Naive thymus-derived CD8-positive, alpha-beta T cell (primary cell): ENCODE results near the gene TCTN3. TPM values are rescaled to one million over a fixed set of nuclear protein-coding genes. Genes with fewer than 3 reads are reported as not detected.
"Not testable (repeated sequence)": the region's sequence is repeated elsewhere in the genome, so short reads cannot be mapped to it uniquely, and the experiment has no call there.

Experiments
- ATAC-seq, 2 donors: fragments of 150-1000 bp; cut with Tn5 transposase in 1 of 2; sonication (Bioruptor Pico), chemical (Tn5 transposase) in 1 of 2; 1 replicate in 1 of 2; 2 replicates in 1 of 2; pipeline ENCODE4 v1.10.0; 2021; ENCODE audit warnings: mild to moderate bottlenecking in 2 of 2, moderate library complexity in 2 of 2
- POLR2A ChIA-PET: fragments of 350-600 bp; sonication (Branson Sonifier 250); formaldehyde crosslinking; loops from one replicate; lab custom pipeline; 2021; ENCODE audit warnings: antibody characterized with exemption; lab: Charles Lee
- DNase-seq, 10 donors: peaks; one replicate each; pipeline versions ENCODE4 v3.0.0 to v3.0.0-alpha.2; 2020 to 2022
- H3K27ac Mint-ChIP-seq, 10 donors: one replicate each; pipeline ENCODE4 v1.8.0; 2020 to 2022; ENCODE audit warnings: mild to moderate bottlenecking in 10 of 10, mixed read lengths in 10 of 10, moderate library complexity in 4 of 10, inconsistent platforms in 1 of 10
- H3K27me3 Mint-ChIP-seq, 5 donors: one replicate each; pipeline ENCODE4 v1.8.0; 2021 to 2022; ENCODE audit warnings: mixed read lengths in 5 of 5
- H3K36me3 Mint-ChIP-seq, 3 donors: one replicate each; pipeline ENCODE4 v1.8.0; 2020 to 2022; ENCODE audit warnings: mixed read lengths in 3 of 3, mild to moderate bottlenecking in 2 of 3, inconsistent platforms in 1 of 3
- H3K4me1 Mint-ChIP-seq, 4 donors: one replicate each; pipeline ENCODE4 v1.8.0; 2021 to 2022; ENCODE audit warnings: mixed read lengths in 4 of 4
- H3K4me3 Mint-ChIP-seq, 10 donors: one replicate each; pipeline ENCODE4 v1.8.0; 2020 to 2022; ENCODE audit warnings: mild to moderate bottlenecking in 10 of 10, mixed read lengths in 10 of 10, moderate library complexity in 6 of 10, inconsistent platforms in 1 of 10
- H3K9me3 Mint-ChIP-seq, 9 donors: one replicate each; pipeline ENCODE4 v1.8.0; 2020 to 2022; ENCODE audit warnings: mixed read lengths in 9 of 9, mild to moderate bottlenecking in 3 of 9, inconsistent platforms in 1 of 9, moderate library complexity in 1 of 9
- polyA plus RNA-seq, 3 donors: library from polyadenylated mRNA; unstranded; fragments of 300-500 nt; fragmentation: Illumina TruSeq; gene quantifications; one replicate each; pipeline ENCODE4 v1.2.3, GENCODE V29; 2021
- total RNA-seq, 8 experiments: library from RNA in 2 of 8; stranded (reverse) in 2 of 8; gene quantifications; one replicate each; pipeline ENCODE4 v1.2.3 and lab custom pipeline; 2021 to 2026

Gene TCTN3
- total and polyA plus RNA-seq, 5 experiments from 2014 or later = 23.7 to 65.7 (median 48.8) TPM

- POLR2A ChIA-PET = no interaction called here
Measured at GRCh38 chr10:95674643-95675042, 19.1 kb downstream of the TCTN3 start.

GRCh38 chr10:95672641-95673040 lies 21.1 kb downstream of the TCTN3 start:
- POLR2A ChIA-PET, ATAC-seq, H3K4me1 Mint-ChIP-seq, H3K27ac Mint-ChIP-seq, DNase-seq, H3K9me3 Mint-ChIP-seq, H3K27me3 Mint-ChIP-seq, H3K4me3 Mint-ChIP-seq: not testable (repeated sequence)
- peaks cover 0 to 67% (median 8%) of the 10 kb centered on the region in 3 donors for H3K36me3 Mint-ChIP-seq

More at GRCh38 chr10:95674643-95675042, 19.1 kb downstream of the TCTN3 start:
- Mint-ChIP-seq H3K27ac (no peak overlapping the region), H3K9me3 (no peaks in the 10 kb centered on the region), H3K4me3 (no peak overlapping the region), H3K36me3 (peaks cover 0 to 62% (median 10%) of the 10 kb centered on the region in 3 donors), H3K27me3 (no peaks in the 10 kb centered on the region), H3K4me1 (no peaks in the 10 kb centered on the region)
- ATAC-seq (no peak), DNase-seq (no peak)

GRCh38 chr10:95664543-95664942 lies 29.2 kb downstream of the TCTN3 start:
- POLR2A ChIA-PET = no interaction called here
- Mint-ChIP-seq H3K27me3 (no peaks in the 10 kb centered on the region), H3K36me3 (peaks cover 0 to 49% (median 5%) of the 10 kb centered on the region in 3 donors), H3K4me3 (no peak overlapping the region), H3K9me3 (no peaks in the 10 kb centered on the region), H3K27ac (peak overlapping the region in 2 of 10 donors; percentile 21 to 41), H3K4me1 (peaks cover 0 to 3% (median 0%) of the 10 kb centered on the region in 4 donors)
- no peak for DNase-seq
- no peak for ATAC-seq

GRCh38 chr10:95663496-95663895 lies 30.2 kb downstream of the TCTN3 start:
- Mint-ChIP-seq H3K9me3 (no peaks in the 10 kb centered on the region), H3K36me3 (peaks cover 0 to 39% (median 3%) of the 10 kb centered on the region in 3 donors), H3K4me3 (no peak overlapping the region), H3K4me1 (peaks cover 0 to 3% (median 0%) of the 10 kb centered on the region in 4 donors), H3K27me3 (no peaks in the 10 kb centered on the region), H3K27ac (peak overlapping the region in 4 of 10 donors; percentile 15 to 80 (median 38))
- no peak for DNase-seq
- no peak for ATAC-seq
- POLR2A ChIA-PET = no interaction called here

GRCh38 chr10:95661818-95662217 lies 31.9 kb downstream of the TCTN3 start:
- H3K27ac Mint-ChIP-seq = peak overlapping the region in 4 of 10 donors; percentile 0 to 71 (median 48)
- peak overlapping the region in 1 of 10 donors; percentile 39 for H3K4me3 Mint-ChIP-seq
- no peaks in the 10 kb centered on the region for H3K27me3 Mint-ChIP-seq
- peaks cover 2 to 4% (median 3%) of the 10 kb centered on the region in 4 donors for H3K4me1 Mint-ChIP-seq
- no peaks in the 10 kb centered on the region for H3K9me3 Mint-ChIP-seq
- POLR2A ChIA-PET = no interaction called here
- peaks cover 0 to 23% (median 0%) of the 10 kb centered on the region in 3 donors for H3K36me3 Mint-ChIP-seq
- DNase-seq (no peak), ATAC-seq (no peak)

- Mint-ChIP-seq H3K9me3 (no peaks in the 10 kb centered on the region), H3K27me3 (no peaks in the 10 kb centered on the region), H3K4me3 (no peak overlapping the region), H3K4me1 (peaks cover 13 to 16% (median 14%) of the 10 kb centered on the region in 4 donors), H3K27ac (no peak overlapping the region), H3K36me3 (peaks cover 0 to 15% (median 0%) of the 10 kb centered on the region in 3 donors)
- POLR2A ChIA-PET = no interaction called here
- DNase-seq = no peak
- ATAC-seq = no peak
Measured at GRCh38 chr10:95660283-95660682, 33.4 kb downstream of the TCTN3 start.

- POLR2A ChIA-PET = interaction anchor here (2.9 kb wide), 1 partner anchor 37 kb away, joined by 10 read pairs; the partner anchor contains the start of gene TCTN3
- ATAC-seq (no peak), DNase-seq (no peak)
- Mint-ChIP-seq H3K4me1 (peaks cover 19 to 33% (median 25%) of the 10 kb centered on the region in 4 donors), H3K27ac (peak overlapping the region in 2 of 10 donors; percentile 58 to 96), H3K9me3 (no peaks in the 10 kb centered on the region), H3K36me3 (peaks cover under 1 to 19% (median 12%) of the 10 kb centered on the region in 3 donors), H3K27me3 (no peaks in the 10 kb centered on the region), H3K4me3 (peak overlapping the region; percentile 93 to 100 (median 99))
Measured at GRCh38 chr10:95657250-95657649, 36.5 kb downstream of the TCTN3 start.

GRCh38 chr10:95656291-95657164 lies 37.2 kb downstream of the TCTN3 start, which contains the start of gene ALDH18A1:
ALDH18A1 (minus strand) TSS chr10:95656711; CDS start chr10:95653377, 3,334 bp downstream.
- DNase-seq = peak; percentile 87 to 96 (median 94)
- H3K9me3 Mint-ChIP-seq = peaks cover 0 to 6% (median 0%) of the 10 kb centered on the region in 9 donors
- H3K36me3 Mint-ChIP-seq = peaks cover 7 to 22% (median 19%) of the 10 kb centered on the region in 3 donors
- peaks cover 18 to 33% (median 26%) of the 10 kb centered on the region in 4 donors for H3K4me1 Mint-ChIP-seq
- H3K4me3 Mint-ChIP-seq = peak within 1 kb of the TSS; percentile 93 to 100 (median 99)
- ATAC-seq = peak; percentile 90 to 92
- H3K27me3 Mint-ChIP-seq = no peaks in the 10 kb centered on the region
- POLR2A ChIA-PET = interaction anchor here (0.8 to 2.9 kb wide), 3 partner anchors 37 to 474 kb away, joined by 3 to 10 read pairs (median 3); partner anchors contain the start of gene TCTN3
- peak within 1 kb of the TSS; percentile 58 to 98 (median 95) for H3K27ac Mint-ChIP-seq

- DNase-seq = peak in 3 of 10 donors; percentile 1 to 32 (median 31)
- H3K27ac Mint-ChIP-seq = peak overlapping the region; percentile 30 to 98 (median 72)
- H3K4me1 Mint-ChIP-seq = peaks cover 20 to 37% (median 26%) of the 10 kb centered on the region in 4 donors
- peaks cover 0 to 13% (median 4%) of the 10 kb centered on the region in 9 donors for H3K9me3 Mint-ChIP-seq
- H3K4me3 Mint-ChIP-seq = peak overlapping the region; percentile 93 to 100 (median 99)
- peak; percentile 3 to 16 for ATAC-seq
- H3K27me3 Mint-ChIP-seq = no peaks in the 10 kb centered on the region
- POLR2A ChIA-PET = interaction anchor here (0.8 to 2.9 kb wide), 3 partner anchors 38 to 475 kb away, joined by 3 to 10 read pairs (median 3); partner anchors contain the start of gene TCTN3
- peaks cover 14 to 29% (median 26%) of the 10 kb centered on the region in 3 donors for H3K36me3 Mint-ChIP-seq
Measured at GRCh38 chr10:95655571-95656290, 38.0 kb downstream of the TCTN3 start.

- Mint-ChIP-seq H3K27ac (peak overlapping the region in 2 of 10 donors; percentile 10 to 52), H3K4me3 (peak overlapping the region in 1 of 10 donors; percentile 20), H3K36me3 (peaks cover 14 to 44% (median 36%) of the 10 kb centered on the region in 3 donors), H3K27me3 (no peaks in the 10 kb centered on the region), H3K9me3 (peaks cover 0 to 13% (median 4%) of the 10 kb centered on the region in 9 donors), H3K4me1 (peaks cover 20 to 39% (median 29%) of the 10 kb centered on the region in 4 donors)
- ATAC-seq (no peak), DNase-seq (no peak)
- POLR2A ChIA-PET = interaction anchor here (0.9 kb wide), 1 partner anchor 18 kb away, joined by 3 read pairs; no protein-coding TSS in a partner anchor
Measured at GRCh38 chr10:95653895-95654294, 39.8 kb downstream of the TCTN3 start.

GRCh38 chr10:95651346-95652060 lies 42.2 kb downstream of the TCTN3 start:
- POLR2A ChIA-PET = no interaction called here
- peaks cover 0 to 13% (median 4%) of the 10 kb centered on the region in 9 donors for H3K9me3 Mint-ChIP-seq

More at GRCh38 chr10:95651346-95652060, 42.2 kb downstream of the TCTN3 start:
- Mint-ChIP-seq H3K4me1 (peaks cover 19 to 39% (median 23%) of the 10 kb centered on the region in 4 donors), H3K27ac (peak overlapping the region in 1 of 10 donors; percentile 29), H3K36me3 (peaks cover 14 to 65% (median 54%) of the 10 kb centered on the region in 3 donors), H3K4me3 (no peak overlapping the region), H3K27me3 (no peaks in the 10 kb centered on the region)
- ATAC-seq (no peak), DNase-seq (no peak)
